K562 (cell line): ENCODE data around the gene USP31. TPM values are rescaled to one million over a fixed set of nuclear protein-coding genes. Genes with fewer than 3 reads are reported as not detected.
A peak's percentile ranks its signal among the peaks of the same experiment; 100 is the strongest.

Experiments
- ATAC-seq: fragments of 200-7000 bp; cut with Tn5 transposase; 3 replicates; pipeline ENCODE4 v1.9.1; 2020; ENCODE audit warnings: moderate library complexity
- BruUV-seq: library from RNA; stranded (reverse); fragments of 400-500 nt; replicated peaks from 2 replicates; lab custom pipeline; 2021; lab: Mats Ljungman, UMichigan
- CTCF ChIA-PET: fragments of 300-600 bp; formaldehyde crosslinking; extraction: SDS; loops from one replicate; lab custom pipeline; 2021; ENCODE audit warnings: low intra/inter-chr PET ratio; lab: Yijun Ruan, JAX
- POLR2A ChIA-PET: fragments of 300-600, 350-650 bp; sonication (Branson Sonifier 250); formaldehyde crosslinking; extraction: SDS; loops from one replicate; lab custom pipeline; 2021; ENCODE audit warnings: antibody characterized with exemption, inconsistent platforms; lab: Yijun Ruan, JAX
- DNase-seq, 4 experiments: peaks; one replicate each; pipeline versions ENCODE4 v3.0.0 to v3.0.0-alpha.2; 2011 to 2018; ENCODE audit warnings: low spot score in 3 of 4, mixed read lengths in 3 of 4; ENCODE audit errors: extremely low read depth in 1 of 4
- FAIRE-seq: peaks from 2 replicates; lab custom pipeline; 2011; peaks lifted over from hg19 to GRCh38; lab: Jason Lieb, UNC
- H2AFZ ChIP-seq: 2 replicates; pipeline ENCODE4 v1.6.0; 2011; ENCODE audit warnings: low read depth, low read length, control low read depth, inconsistent platforms
- H3K27ac ChIP-seq: fragments of 200-600 bp; 3 replicates; pipeline ENCODE4 v1.8.0; 2011; ENCODE audit warnings: low read depth, mild to moderate bottlenecking, control low read depth, inconsistent platforms, low read length, moderate library complexity, mixed read lengths; ENCODE audit errors: extremely low read depth
- H3K27me3 ChIP-seq, 2 experiments: fragments of 300-600 bp in 1 of 2; 2 replicates in 1 of 2; 3 replicates in 1 of 2; pipeline versions ENCODE4 v1.6.0 to v1.8.0; 2011; ENCODE audit warnings: inconsistent platforms in 2 of 2, low read length in 2 of 2, mild to moderate bottlenecking in 1 of 2, mixed read lengths in 1 of 2, moderate library complexity in 1 of 2; ENCODE audit not compliant: control insufficient read depth in 2 of 2, insufficient read depth in 2 of 2
- H3K36me3 ChIP-seq: fragments of 300-600 bp; 3 replicates; pipeline ENCODE4 v1.8.0; 2011; ENCODE audit warnings: mild to moderate bottlenecking, low read length, inconsistent platforms; ENCODE audit not compliant: control insufficient read depth, insufficient read depth
- H3K4me1 ChIP-seq, 2 experiments: fragments of 200-600 bp in 1 of 2; replicated peaks in 1 of 2; 2 replicates in 1 of 2; 3 replicates in 1 of 2; pipeline versions ENCODE4 v1.5.1 to v1.8.0; 2011; ENCODE audit warnings: inconsistent platforms in 2 of 2, low read length in 2 of 2, mild to moderate bottlenecking in 1 of 2, mixed read lengths in 1 of 2, moderate library complexity in 1 of 2; ENCODE audit not compliant: control insufficient read depth in 2 of 2, insufficient read depth in 2 of 2
- H3K4me2 ChIP-seq: 2 replicates; pipeline ENCODE4 v1.6.1; 2011; ENCODE audit warnings: low read length, control low read depth, inconsistent platforms, mixed read lengths; ENCODE audit not compliant: insufficient read depth
- H3K4me3 ChIP-seq: fragments of 200-600 bp; sonication (generic), shearing (Covaris generic); 2 replicates; pipeline ENCODE4 v1.5.1; 2016; ENCODE audit warnings: control low read depth, inconsistent platforms
- H3K79me2 ChIP-seq: fragments of 200-600 bp; 3 replicates; pipeline ENCODE4 v1.8.0; 2011; ENCODE audit warnings: low read length, inconsistent platforms; ENCODE audit not compliant: control insufficient read depth, insufficient read depth
- H3K9ac ChIP-seq, 2 experiments: 2 replicates each; pipeline versions ENCODE4 v1.6.0 to v1.6.1; 2011; ENCODE audit warnings: low read depth in 2 of 2, low read length in 2 of 2, control low read depth in 1 of 2, inconsistent platforms in 1 of 2, mild to moderate bottlenecking in 1 of 2, mixed read lengths in 1 of 2; ENCODE audit not compliant: insufficient read depth in 1 of 2
- H3K9me1 ChIP-seq: one replicate; pipeline ENCODE4 v1.6.0; 2011; ENCODE audit warnings: inconsistent platforms, mild to moderate bottlenecking, low read length, moderate library complexity; ENCODE audit not compliant: control insufficient read depth, insufficient read depth
- H3K9me3 ChIP-seq: replicated peaks from 2 replicates; pipeline ENCODE4 v1.5.1; 2011; ENCODE audit warnings: low read depth, low read length, inconsistent platforms; ENCODE audit not compliant: control insufficient read depth, insufficient read depth
- H4K20me1 ChIP-seq: replicated peaks from 2 replicates; pipeline ENCODE4 v1.6.1; 2011; ENCODE audit warnings: low read length, inconsistent platforms, mixed read lengths; ENCODE audit not compliant: control insufficient read depth, insufficient read depth
- AFF1 ChIP-seq, 2 experiments: fragments of 450-650 bp; IDR thresholded peaks; 2 replicates each; pipeline ENCODE4 v1.6.1; 2018; ENCODE audit warnings: mild to moderate bottlenecking in 2 of 2, low read depth in 1 of 2; ENCODE audit not compliant: partially characterized antibody in 2 of 2
- ATF7 ChIP-seq: fragments of 450-650 bp; IDR thresholded peaks from 2 replicates; pipeline ENCODE4 v1.7.1; 2014; ENCODE audit warnings: mild to moderate bottlenecking, moderate library complexity
- CREB3 ChIP-seq: fragments of 450-650 bp; conservative IDR thresholded peaks from 2 replicates; pipeline ENCODE4 v1.6.1; 2016; ENCODE audit warnings: missing genetic modification characterization, low read depth, mild to moderate bottlenecking, missing compliant biosample characterization, moderate library complexity
- CSDE1 ChIP-seq, 2 experiments: fragments of 450-650 bp; IDR thresholded peaks; 2 replicates each; pipeline ENCODE4 v1.6.1; 2016; ENCODE audit warnings: mild to moderate bottlenecking in 1 of 2
- EHMT2 ChIP-seq: fragments of 450-650 bp; IDR thresholded peaks from 2 replicates; pipeline ENCODE4 v1.6.1; 2018; ENCODE audit warnings: antibody characterized with exemption
- MIER1 ChIP-seq: fragments of 450-650 bp; IDR thresholded peaks from 2 replicates; pipeline ENCODE4 v1.6.1; 2016; ENCODE audit warnings: antibody characterized with exemption, mild to moderate bottlenecking, low read depth
- NFIC ChIP-seq: fragments of 450-650 bp; IDR thresholded peaks from 2 replicates; pipeline ENCODE4 v1.6.1; 2017; ENCODE audit warnings: mild to moderate bottlenecking, inconsistent platforms
- REST ChIP-seq, 2 experiments: fragments of 450-650 bp; formaldehyde crosslinking in 1 of 2; IDR thresholded peaks; 2 replicates each; pipeline versions ENCODE4 v1.4.0 to v1.6.1; 2014 to 2020; ENCODE audit warnings: mild to moderate bottlenecking in 2 of 2, borderline replicate concordance in 1 of 2, low read depth in 1 of 2
- ZNF695 ChIP-seq: fragments of 450-650 bp; formaldehyde crosslinking; IDR thresholded peaks from 2 replicates; pipeline ENCODE4 v1.4.0; 2020; ENCODE audit warnings: mild to moderate bottlenecking, moderate library complexity
- WGBS: fragments of 100-300 bp; shearing (Covaris generic); methylation state at CpG from one replicate; pipeline ENCODE4 v1.1.6; 2016; ENCODE audit warnings: low coverage, mixed read lengths; ENCODE audit not compliant: insufficient coverage; ENCODE audit errors: missing lambda C conversion rate; 5-methylcytosine and 5-hydroxymethylcytosine counted together
- in situ Hi-C: fragments of 300-500 bp; cut with MboI; formaldehyde crosslinking; loops from 4 replicates; pipeline ENCODE4 v1.15.0; 2018; ENCODE audit warnings: inconsistent platforms, mixed read lengths
- intact Hi-C: fragments of 100-400 bp; cut with micrococcal nuclease; formaldehyde crosslinking; loops from 2 replicates; pipeline ENCODE4 v1.14.2; 2022
- polyA plus RNA-seq, 8 experiments: library from polyadenylated mRNA; depleted of rRNA in 4 of 8; stranded (reverse) in 5 of 8; unstranded in 3 of 8; fragments of >200 nt; fragmentation: Nextera tagmentation in 2 of 8; fragmentation: Illumina TruSeq in 1 of 8; extraction: Ambion mirVana in 2 of 8; extraction: Trizol in 1 of 8; gene quantifications; 2 replicates each; pipeline versions ENCODE4 v1.2.1 to v1.2.3, GENCODE V29; 2011 to 2014; ENCODE audit warnings: inconsistent platforms in 1 of 8, missing spikeins in 1 of 8
- total RNA-seq, 7 experiments: library from RNA; depleted of rRNA in 6 of 7; stranded (reverse); fragments of >200 nt in 6 of 7; fragmentation: Illumina TruSeq in 2 of 7; extraction: Trizol in 2 of 7; gene quantifications; 2 replicates each; pipeline versions ENCODE4 v1.2.1 to v1.2.3, GENCODE V29; 2011 to 2021; ENCODE audit warnings: low replicate concordance in 1 of 7

USP31 gene
- total and polyA plus RNA-seq, 9 of the 15 experiments (the other 6 are each of a cell fraction or from before 2014, with no cell fraction given), result 0.56 to 4.9 (median 2.9) TPM

DNA sequence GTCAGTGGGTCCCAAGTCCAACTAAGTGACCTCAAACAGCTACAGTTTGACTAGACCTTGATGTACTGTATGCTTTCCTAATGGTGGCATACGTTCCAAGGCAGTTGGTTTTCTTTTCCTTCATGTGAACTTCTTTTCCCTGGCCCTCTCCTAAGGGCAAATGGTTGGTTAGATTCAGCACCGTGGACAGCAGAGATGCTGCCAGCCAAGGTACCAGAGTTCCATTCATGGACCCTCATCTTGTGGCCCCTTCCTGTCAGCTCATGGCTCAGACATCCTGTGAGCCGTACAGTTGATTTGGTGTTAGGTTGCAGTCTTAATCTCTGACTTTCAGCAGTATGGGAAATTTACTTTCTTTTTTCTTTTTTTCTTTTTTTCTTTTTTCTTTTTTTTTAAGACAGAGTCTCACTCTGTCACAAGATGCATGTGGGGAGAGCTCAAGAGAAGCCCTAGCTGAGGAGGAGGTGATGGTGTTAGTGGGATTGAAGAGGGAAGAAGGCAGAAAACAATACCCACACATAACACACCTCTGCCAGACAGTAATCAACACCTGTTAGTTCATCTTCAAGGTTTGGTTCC, 122.4 kb downstream of the USP31 start:
- Histone ChIP-seq H3K9me1 (no peaks in the 10 kb centered on the region), H3K79me2 (no peaks in the 10 kb centered on the region), H3K4me2 (no peak overlapping the region), H4K20me1 (no peaks in the 10 kb centered on the region), H3K27ac (no peak overlapping the region), H3K4me3 (no peak overlapping the region), H3K4me1 (no peaks in the 10 kb centered on the region), H3K36me3 (no peaks in the 10 kb centered on the region), H3K27me3 (peaks cover 0 to 5% of the 10 kb centered on the region in 2 experiments; a peak in 2 of 5 replicates), H3K9ac (no peak overlapping the region), H2AFZ (no peak overlapping the region), H3K9me3 (no peaks in the 10 kb centered on the region)
- intact Hi-C loops (no loop called here), in situ Hi-C loops (no loop called here)
- 0% methylated on average over 3 of the region's 3 CpGs for WGBS
- ChIA-PET POLR2A (no interaction called here), CTCF (no interaction called here)
- DNase-seq (peak in 1 of 4 experiments; percentile 12), ATAC-seq (no peak), FAIRE-seq (peak; percentile 23)
- BruUV-seq, result no TSS peak
- TF ChIP-seq CREB3 (no peak), CSDE1 (IDR thresholded peaks at IDR 0.05) (no peak), ZNF695 (CRISPR knock-in tag) (no peak), MIER1 (peak; percentile 92), ATF7 (no peak), REST (IDR thresholded peaks at IDR 0.05; ENCODE audit: borderline replicate concordance) (peak; percentile 97), REST (CRISPR knock-in tag; IDR thresholded peaks at IDR 0.05; ENCODE audit: low read depth) (peak; percentile 91), AFF1 (IDR thresholded peaks at IDR 0.05; ENCODE audit: low read depth in 1 of 2, partially characterized antibody in 2 of 2) (peak in 1 of 2 experiments; percentile 36), EHMT2 (peak; percentile 97), NFIC (no peak)
